Middle frontal gyrus (tissue), 1 donor: ENCODE results near the gene HTR3A.

Source experiments
- DNase-seq: peaks from one replicate; pipeline ENCODE4 v3.0.0-alpha.2; 2015; ENCODE audit warnings: low spot score; ENCODE audit errors: extremely low spot score

Gene HTR3A

GRCh38 chr11:113977701-113978100, 2.8 kb downstream of the HTR3A start:
- DNase-seq, result no peak

GRCh38 chr11:113979431-113979830, 4.5 kb downstream of the HTR3A start:
- DNase-seq, result no peak

GRCh38 chr11:113980785-113981184, 5.9 kb downstream of the HTR3A start:
- no peak for DNase-seq

- no peak for DNase-seq
These were observed 7.4 kb downstream of the HTR3A start for GRCh38 chr11:113982306-113982705.

- DNase-seq, result no peak
These were observed 9.9 kb downstream of the HTR3A start for GRCh38 chr11:113984781-113985180.

GRCh38 chr11:113985906-113986305, 11.0 kb downstream of the HTR3A start:
- DNase-seq, result no peak

- DNase-seq, result no peak
These were observed 11.6 kb downstream of the HTR3A start for GRCh38 chr11:113986351-113987140.

- DNase-seq, result no peak
These were observed 14.5 kb downstream of the HTR3A start for GRCh38 chr11:113989381-113989780.

- DNase-seq, result no peak
These were observed 15.0 kb downstream of the HTR3A start for GRCh38 chr11:113989916-113990315.

- no peak for DNase-seq
These were observed 16.3 kb downstream of the HTR3A start for GRCh38 chr11:113991170-113991569.

GRCh38 chr11:113991718-113992458, 17.0 kb downstream of the HTR3A start:
- no peak for DNase-seq

- DNase-seq, result no peak
These were observed 17.7 kb downstream of the HTR3A start for GRCh38 chr11:113992459-113993110.

GRCh38 chr11:113994077-113994954, 19.4 kb downstream of the HTR3A start:
- DNase-seq, result no peak

- DNase-seq, result no peak
These were observed 22.6 kb downstream of the HTR3A start for GRCh38 chr11:113997473-113997872.

- DNase-seq, result no peak
These were observed 23.7 kb downstream of the HTR3A start for GRCh38 chr11:113998574-113998973.

GRCh38 chr11:114000526-114000925, 25.6 kb downstream of the HTR3A start:
- no peak for DNase-seq

- no peak for DNase-seq
These were observed 26.5 kb downstream of the HTR3A start for GRCh38 chr11:114001416-114001815.

- no peak for DNase-seq
These were observed 33.4 kb downstream of the HTR3A start for GRCh38 chr11:114008331-114008730.

GRCh38 chr11:114010931-114011330, 36.0 kb downstream of the HTR3A start:
- DNase-seq, result no peak

GRCh38 chr11:114011443-114011842, 36.5 kb downstream of the HTR3A start:
- DNase-seq, result no peak

GRCh38 chr11:114015117-114015516, 40.2 kb downstream of the HTR3A start:
- DNase-seq, result no peak
